ENCODE data around the gene SLC9A7. TPM values are rescaled to one million over a fixed set of nuclear protein-coding genes. Genes with fewer than 3 reads are reported as not detected.
"Not testable (repeated sequence)": the region's sequence is repeated elsewhere in the genome, so short reads cannot be mapped to it uniquely, and the experiment has no call there.

SLC9A7 gene
- total RNA-seq, 2 donors from 2014 or later = 6.5 to 7.5 TPM

- no peak for DNase-seq (ENCODE audit: low spot score)
- no peak overlapping the region for H3K4me3 ChIP-seq
- no peaks in the 10 kb centered on the region for H3K4me1 ChIP-seq
- no peak overlapping the region for H3K27ac ChIP-seq
- no peaks in the 10 kb centered on the region for H3K27me3 ChIP-seq
- no peaks in the 10 kb centered on the region for H3K36me3 ChIP-seq
- no peak for TF ChIP-seq CTCF (IDR thresholded peaks at IDR 0.05)
- peaks cover 0 to 27% of the 10 kb centered on the region in 2 donors for H3K9me3 ChIP-seq
Measured at GRCh38 chrX:46733226-46733625, 25.7 kb downstream of the SLC9A7 start.

- Histone ChIP-seq H3K36me3 (no peaks in the 10 kb centered on the region), H3K9me3 (peaks cover 0 to 14% of the 10 kb centered on the region in 2 donors), H3K4me1 (no peaks in the 10 kb centered on the region), H3K27me3 (no peaks in the 10 kb centered on the region), H3K27ac (no peak overlapping the region), H3K4me3 (no peak overlapping the region)
- no peak for TF ChIP-seq CTCF (IDR thresholded peaks at IDR 0.05)
- DNase-seq (ENCODE audit: low spot score) = no peak
Measured at GRCh38 chrX:46730765-46731164, 28.2 kb downstream of the SLC9A7 start.

- no peaks in the 10 kb centered on the region for H3K27me3 ChIP-seq
- H3K4me1 ChIP-seq = no peaks in the 10 kb centered on the region
- no peak for DNase-seq (ENCODE audit: low spot score)
- no peak for TF ChIP-seq CTCF (IDR thresholded peaks at IDR 0.05)
- no peaks in the 10 kb centered on the region for H3K36me3 ChIP-seq
- H3K9me3 ChIP-seq = no peaks in the 10 kb centered on the region
- no peak overlapping the region for H3K27ac ChIP-seq
- H3K4me3 ChIP-seq = no peak overlapping the region
Measured at GRCh38 chrX:46727441-46727840, 31.5 kb downstream of the SLC9A7 start.

GRCh38 chrX:46723569-46723927, 35.4 kb downstream of the SLC9A7 start:
- not testable (repeated sequence) for H3K27ac ChIP-seq; H3K4me3 ChIP-seq; H3K27me3 ChIP-seq; H3K36me3 ChIP-seq; H3K4me1 ChIP-seq; DNase-seq (ENCODE audit: low spot score); H3K9me3 ChIP-seq

- no peak for DNase-seq (ENCODE audit: low spot score)
- Histone ChIP-seq H3K4me3 (no peak overlapping the region), H3K9me3 (no peaks in the 10 kb centered on the region), H3K4me1 (no peaks in the 10 kb centered on the region), H3K27ac (no peak overlapping the region), H3K27me3 (no peaks in the 10 kb centered on the region), H3K36me3 (no peaks in the 10 kb centered on the region)
- TF ChIP-seq CTCF (IDR thresholded peaks at IDR 0.05) = no peak
Measured at GRCh38 chrX:46722742-46723568, 36.0 kb downstream of the SLC9A7 start.

GRCh38 chrX:46716796-46717195, 42.1 kb downstream of the SLC9A7 start:
- Histone ChIP-seq H3K27ac (no peak overlapping the region), H3K36me3 (no peaks in the 10 kb centered on the region), H3K4me1 (no peaks in the 10 kb centered on the region), H3K27me3 (no peaks in the 10 kb centered on the region), H3K4me3 (no peak overlapping the region), H3K9me3 (no peaks in the 10 kb centered on the region)
- no peak for TF ChIP-seq CTCF (IDR thresholded peaks at IDR 0.05)
- DNase-seq (ENCODE audit: low spot score) = no peak
